SK-N-SH treated with all-trans-retinoic acid at 6 μM for 48 hours (cell line): ENCODE measurements around the gene WNK3.

Source experiments
- ATAC-seq: fragments of 200-7000 bp; cut with Tn5 transposase; 3 replicates; pipeline ENCODE4 v1.9.1; 2020; ENCODE audit warnings: mild to moderate bottlenecking, moderate library complexity
- ARNTL ChIP-seq: fragments of 450-650 bp; formaldehyde crosslinking; IDR thresholded peaks from 2 replicates; pipeline ENCODE4 v1.5.0; 2020; ENCODE audit warnings: low read depth, mild to moderate bottlenecking, moderate library complexity, borderline replicate concordance
- BACH2 ChIP-seq: fragments of 250-450 bp; sonication (Bioruptor Pico); IDR thresholded peaks from 2 replicates; pipeline ENCODE4 v1.9.0; 2021; ENCODE audit warnings: mild to moderate bottlenecking, borderline replicate concordance
- CREB5 ChIP-seq: fragments of 250-450 bp; sonication (Bioruptor Pico); IDR thresholded peaks from 2 replicates; pipeline ENCODE4 v1.5.1; 2020; ENCODE audit warnings: low read depth, mild to moderate bottlenecking, moderate library complexity
- CSDC2 ChIP-seq: fragments of 250-450 bp; sonication (Bioruptor Pico); IDR thresholded peaks from 2 replicates; pipeline ENCODE4 v1.5.0; 2020; ENCODE audit warnings: mild to moderate bottlenecking, moderate library complexity
- ESRRG ChIP-seq: fragments of 250-450 bp; sonication (Bioruptor Pico); IDR thresholded peaks from 2 replicates; pipeline ENCODE4 v1.6.1; 2021; ENCODE audit warnings: mild to moderate bottlenecking
- GLIS3 ChIP-seq: fragments of 250-450 bp; sonication (Bioruptor Pico); IDR thresholded peaks from 2 replicates; pipeline ENCODE4 v1.5.0; 2020; ENCODE audit warnings: mild to moderate bottlenecking, moderate library complexity
- ISL1 ChIP-seq: fragments of 250-450 bp; sonication (Bioruptor Pico); IDR thresholded peaks from 2 replicates; pipeline ENCODE4 v2.1.2; 2022; ENCODE audit warnings: mild to moderate bottlenecking, moderate library complexity
- OSR1 ChIP-seq: fragments of 250-450 bp; sonication (Bioruptor Pico); IDR thresholded peaks from 2 replicates; pipeline ENCODE4 v1.8.0; 2022; ENCODE audit warnings: moderate library complexity, mild to moderate bottlenecking, inconsistent platforms
- POU6F1 ChIP-seq: fragments of 250-450 bp; sonication (Bioruptor Pico); IDR thresholded peaks from 2 replicates; pipeline ENCODE4 v1.8.0; 2021; ENCODE audit warnings: low read depth, mild to moderate bottlenecking, moderate library complexity, borderline replicate concordance
- PPARA ChIP-seq: fragments of 250-450 bp; sonication (Bioruptor Pico); IDR thresholded peaks from 2 replicates; pipeline ENCODE4 v1.5.0; 2020; ENCODE audit warnings: mild to moderate bottlenecking, borderline replicate concordance
- RARB ChIP-seq: fragments of 250-450 bp; sonication (Bioruptor Pico); IDR thresholded peaks from 2 replicates; pipeline ENCODE4 v1.8.0; 2021; ENCODE audit warnings: mild to moderate bottlenecking, moderate library complexity
- TCF4 ChIP-seq: fragments of 250-450 bp; sonication (Bioruptor Pico); IDR thresholded peaks from 2 replicates; pipeline ENCODE4 v1.8.0; 2021; ENCODE audit warnings: mild to moderate bottlenecking, moderate library complexity, borderline replicate concordance
- TSHZ2 ChIP-seq: fragments of 250-450 bp; sonication (Bioruptor Pico); IDR thresholded peaks from 2 replicates; pipeline ENCODE4 v1.5.0; 2020; ENCODE audit warnings: mild to moderate bottlenecking, moderate library complexity
- ZC3H10 ChIP-seq: fragments of 250-450 bp; sonication (Bioruptor Pico); IDR thresholded peaks from 2 replicates; pipeline ENCODE4 v1.5.1; 2021; ENCODE audit warnings: mild to moderate bottlenecking, moderate library complexity
- ZFP3 ChIP-seq: fragments of 250-450 bp; sonication (Bioruptor Pico); IDR thresholded peaks from 2 replicates; pipeline ENCODE4 v1.5.0; 2020; ENCODE audit warnings: mild to moderate bottlenecking, moderate library complexity
- ZFP30 ChIP-seq: fragments of 450-650 bp; formaldehyde crosslinking; IDR thresholded peaks from 2 replicates; pipeline ENCODE4 v1.5.0; 2022; ENCODE audit warnings: mild to moderate bottlenecking, moderate library complexity
- ZNF565 ChIP-seq: fragments of 450-650 bp; formaldehyde crosslinking; conservative IDR thresholded peaks from 2 replicates; pipeline ENCODE4 v1.5.0; 2020; ENCODE audit warnings: low read depth, mild to moderate bottlenecking, moderate library complexity
- ZNF70 ChIP-seq: fragments of 450-650 bp; formaldehyde crosslinking; IDR thresholded peaks from 2 replicates; pipeline ENCODE4 v1.5.0; 2020; ENCODE audit warnings: mild to moderate bottlenecking, moderate library complexity
- ZNF8 ChIP-seq: fragments of 450-650 bp; formaldehyde crosslinking; IDR thresholded peaks from 2 replicates; pipeline ENCODE4 v1.5.0; 2020; ENCODE audit warnings: mild to moderate bottlenecking, moderate library complexity
- TF ChIP-seq, protein P1 (sequence below): fragments of 250-450 bp; sonication (Bioruptor Pico); IDR thresholded peaks from 2 replicates; pipeline ENCODE4 v1.8.0; 2020; ENCODE audit warnings: mild to moderate bottlenecking, moderate library complexity, borderline replicate concordance

Gene WNK3

GRCh38 chrX:54213603-54214002, 144.2 kb downstream of the WNK3 start:
- TF ChIP-seq TCF4 (CRISPR knock-in tag) (no peak), TSHZ2 (CRISPR knock-in tag) (no peak), ISL1 (CRISPR knock-in tag) (no peak), ZNF565 (CRISPR knock-in tag) (no peak), CREB5 (CRISPR knock-in tag) (no peak), ZFP3 (CRISPR knock-in tag) (no peak), PPARA (CRISPR knock-in tag) (no peak), ZNF70 (CRISPR knock-in tag) (no peak), RARB (CRISPR knock-in tag) (no peak), GLIS3 (no peak)
- TF ChIP-seq, protein P1, sequence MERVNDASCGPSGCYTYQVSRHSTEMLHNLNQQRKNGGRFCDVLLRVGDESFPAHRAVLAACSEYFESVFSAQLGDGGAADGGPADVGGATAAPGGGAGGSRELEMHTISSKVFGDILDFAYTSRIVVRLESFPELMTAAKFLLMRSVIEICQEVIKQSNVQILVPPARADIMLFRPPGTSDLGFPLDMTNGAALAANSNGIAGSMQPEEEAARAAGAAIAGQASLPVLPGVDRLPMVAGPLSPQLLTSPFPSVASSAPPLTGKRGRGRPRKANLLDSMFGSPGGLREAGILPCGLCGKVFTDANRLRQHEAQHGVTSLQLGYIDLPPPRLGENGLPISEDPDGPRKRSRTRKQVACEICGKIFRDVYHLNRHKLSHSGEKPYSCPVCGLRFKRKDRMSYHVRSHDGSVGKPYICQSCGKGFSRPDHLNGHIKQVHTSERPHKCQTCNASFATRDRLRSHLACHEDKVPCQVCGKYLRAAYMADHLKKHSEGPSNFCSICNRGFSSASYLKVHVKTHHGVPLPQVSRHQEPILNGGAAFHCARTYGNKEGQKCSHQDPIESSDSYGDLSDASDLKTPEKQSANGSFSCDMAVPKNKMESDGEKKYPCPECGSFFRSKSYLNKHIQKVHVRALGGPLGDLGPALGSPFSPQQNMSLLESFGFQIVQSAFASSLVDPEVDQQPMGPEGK = no peak
- TF ChIP-seq, all 23 proteins: peak for 0
- no peak for ATAC-seq

DNA sequence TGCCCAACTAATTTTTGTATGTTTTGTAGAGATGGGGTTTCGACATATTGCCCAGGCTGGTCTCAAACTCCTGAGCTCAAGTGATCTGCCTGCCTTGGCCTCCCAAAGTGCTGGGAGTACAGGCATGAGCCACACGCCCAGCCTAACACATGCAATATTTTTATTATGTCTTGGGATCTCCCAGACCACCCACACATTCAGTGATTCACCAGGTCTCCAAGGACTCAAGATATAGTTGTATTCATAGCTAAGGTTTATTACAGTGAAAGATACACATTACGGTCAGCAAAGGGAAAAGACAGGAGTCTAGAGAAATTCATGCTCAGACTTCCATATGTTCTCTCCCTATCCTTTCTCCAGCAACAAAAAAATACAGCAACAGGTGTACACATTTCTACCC, 149.3 kb downstream of the WNK3 start:
- ATAC-seq = no peak
- TF ChIP-seq, protein P1 = no peak
- TF ChIP-seq ISL1 (CRISPR knock-in tag) = no peak
- no peak for TF ChIP-seq CSDC2 (CRISPR knock-in tag)
- no peak for TF ChIP-seq ZNF8 (CRISPR knock-in tag)
- TF ChIP-seq OSR1 (CRISPR knock-in tag) = no peak
- no peak for TF ChIP-seq CREB5 (CRISPR knock-in tag)
- no peak for TF ChIP-seq GLIS3
- TF ChIP-seq ZFP3 (CRISPR knock-in tag) = no peak
- TF ChIP-seq ZNF565 (CRISPR knock-in tag) = no peak

- ATAC-seq = no peak
- TF ChIP-seq CSDC2 (CRISPR knock-in tag) = no peak
- TF ChIP-seq, protein P1 = no peak
- TF ChIP-seq RARB (CRISPR knock-in tag) = no peak
- TF ChIP-seq TSHZ2 (CRISPR knock-in tag) = no peak
- no peak for TF ChIP-seq ZC3H10 (CRISPR knock-in tag)
- TF ChIP-seq OSR1 (CRISPR knock-in tag) = no peak
- TF ChIP-seq ZFP3 (CRISPR knock-in tag) = no peak
- TF ChIP-seq TCF4 (CRISPR knock-in tag) = no peak
- no peak for TF ChIP-seq ARNTL (CRISPR knock-in tag)
- no peak for TF ChIP-seq ZNF565 (CRISPR knock-in tag)
- no peak for TF ChIP-seq ESRRG
- no peak for TF ChIP-seq POU6F1 (CRISPR knock-in tag)
- no peak for TF ChIP-seq ZFP30 (CRISPR knock-in tag)
- TF ChIP-seq BACH2 = no peak
Observed at GRCh38 chrX:54198262-54198661, 159.6 kb downstream of the WNK3 start.
